Activated CD8-positive, alpha-beta memory T cell treated with anti-CD3 and anti-CD28 coated beads for 36 hours (primary cell): ENCODE measurements around the gene ABHD8. TPM values are rescaled to one million over a fixed set of nuclear protein-coding genes. Genes with fewer than 3 reads are reported as not detected.

Experiments
- CTCF ChIA-PET: fragments of 350-600 bp; sonication (Branson Sonifier 250); formaldehyde crosslinking; loops from one replicate; lab custom pipeline; 2021; ENCODE audit warnings: antibody characterized with exemption; lab: Charles Lee
- POLR2A ChIA-PET: fragments of 350-600 bp; sonication (Branson Sonifier 250); formaldehyde crosslinking; loops from one replicate; lab custom pipeline; 2021; ENCODE audit warnings: antibody characterized with exemption; lab: Charles Lee
- total RNA-seq, 2 experiments: library from RNA; stranded (reverse); gene quantifications; one replicate each; pipeline ENCODE4 v1.2.3, GENCODE V29; 2021

Gene ABHD8
- total RNA-seq, 2 experiments from 2014 or later = 4.9 to 5.6 TPM

DNA sequence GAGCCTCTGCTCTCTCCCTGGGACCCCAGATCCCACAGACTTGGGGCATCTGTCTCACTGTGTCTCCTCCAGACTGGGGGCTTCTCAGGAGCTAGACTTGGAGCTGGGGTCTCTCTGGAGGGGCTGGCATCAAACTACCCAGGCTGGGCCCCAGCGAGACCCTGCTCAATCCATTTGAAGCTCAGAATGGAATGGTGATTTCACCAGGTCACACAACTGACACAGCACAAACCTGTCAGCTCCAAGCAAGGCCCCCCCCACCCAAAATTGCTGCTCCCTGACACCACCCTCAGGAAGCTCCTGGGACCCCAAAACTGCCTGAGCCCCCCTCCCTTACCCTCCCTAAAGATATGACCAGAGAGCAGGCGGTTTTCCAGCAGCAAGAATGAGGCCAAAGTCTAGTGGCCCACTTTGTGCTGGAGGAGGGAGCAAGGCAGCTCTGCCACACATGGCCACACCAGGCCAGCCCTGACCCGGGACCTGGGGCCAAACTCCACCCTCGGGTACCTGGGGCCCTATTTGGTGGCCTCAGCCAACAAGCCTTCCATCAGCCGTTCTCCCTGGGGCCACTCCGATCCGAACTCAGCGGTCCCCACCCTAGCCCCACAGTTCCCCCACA lies 59.9 kb downstream of the ABHD8 start:
- CTCF ChIA-PET = interaction anchor here (0.7 to 1.2 kb wide), 2 partner anchors 17 to 176 kb away, joined by 3 to 5 read pairs; no protein-coding TSS in a partner anchor
- POLR2A ChIA-PET = no interaction called here

DNA sequence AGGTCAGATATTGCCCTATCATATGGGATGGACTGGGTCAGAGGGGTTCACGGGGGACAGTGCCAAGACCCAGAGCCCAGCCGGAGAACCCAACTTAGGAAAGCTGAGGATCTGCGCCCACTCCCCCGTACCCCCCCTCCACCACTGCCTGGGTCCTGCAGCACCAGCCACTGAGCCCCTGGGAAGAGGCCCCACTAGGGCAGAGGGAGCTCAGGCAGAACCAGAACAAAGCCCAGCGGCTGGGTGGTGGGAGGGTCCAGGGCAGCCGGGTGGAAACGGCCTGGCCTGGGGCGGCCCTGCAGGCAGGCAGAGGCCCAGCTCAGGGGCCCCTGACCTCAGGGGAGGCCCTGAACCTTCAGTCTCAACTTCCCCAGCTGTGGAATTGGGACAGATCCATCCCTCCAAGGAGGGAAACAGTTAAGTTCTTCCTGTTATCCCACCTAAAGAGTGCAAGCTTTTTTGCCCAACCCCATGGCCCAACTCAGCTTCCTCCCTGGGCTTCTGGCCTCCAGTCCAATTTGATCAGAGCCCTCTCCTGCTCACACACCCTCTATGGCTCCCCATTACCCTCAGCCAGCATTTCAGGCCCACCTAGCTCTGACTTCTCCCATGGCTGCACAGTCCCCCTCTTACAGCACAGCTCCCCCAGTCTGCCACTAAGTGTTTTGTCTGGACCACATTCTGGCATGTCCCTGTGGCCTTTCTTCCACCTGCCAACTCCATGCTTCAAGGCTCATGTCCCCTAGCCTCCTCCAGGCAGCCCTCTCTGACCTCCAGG lies 60.6 kb downstream of the ABHD8 start:
- ChIA-PET CTCF (interaction anchor here (1.2 to 1.7 kb wide), 2 partner anchors 18 to 176 kb away, joined by 3 to 5 read pairs; no protein-coding TSS in a partner anchor), POLR2A (no interaction called here)

Other genes starting within 250 kb of the ABHD8 start
- gene HAUS8, start 228.0 kb downstream of the ABHD8 start, total RNA-seq = 10 to 100 TPM; 33.8 TPM
- gene MYO9B, start 227.6 kb downstream of the ABHD8 start, total RNA-seq = 100 to 1,000 TPM; 100 to 105 TPM
- 10 to 100 TPM; 25.7 to 26.4 TPM for gene USE1, start 88.1 kb downstream of the ABHD8 start, total RNA-seq
- 10 to 100 TPM; 20.4 to 22.9 TPM for gene OCEL1, start 77.2 kb downstream of the ABHD8 start, total RNA-seq
- 10 to 100 TPM in 1 of 2 experiments, 1 to 10 TPM in 1; 9.7 to 10.3 TPM for gene NR2F6, start 57.5 kb downstream of the ABHD8 start, total RNA-seq
- under 1 TPM in 1 of 2 experiments, not detected in 1; 0.06 TPM for gene USHBP1, start 38.7 kb downstream of the ABHD8 start, total RNA-seq
- 100 to 1,000 TPM; 129 to 131 TPM for gene BABAM1, start 36.0 kb downstream of the ABHD8 start, total RNA-seq
- 10 to 100 TPM; 20.6 to 21.0 TPM for gene ANKLE1, start 21.5 kb downstream of the ABHD8 start, total RNA-seq
- 100 to 1,000 TPM; 126 to 132 TPM for gene MRPL34, start 2.4 kb upstream of the ABHD8 start, total RNA-seq
- 10 to 100 TPM; 44.1 to 45.9 TPM for gene DDA1, start 6.1 kb upstream of the ABHD8 start, total RNA-seq
- 1 to 10 TPM; 3.2 TPM for gene ANO8, start 31.4 kb upstream of the ABHD8 start, total RNA-seq
- gene GTPBP3, start 34.1 kb upstream of the ABHD8 start, total RNA-seq = 10 to 100 TPM; 55.8 to 56.8 TPM
- not detected for gene PLVAP, start 73.9 kb upstream of the ABHD8 start, total RNA-seq
- gene CCDC194, start 90.8 kb upstream of the ABHD8 start, total RNA-seq = 1 to 10 TPM; 1.3 to 1.4 TPM
- 100 to 1,000 TPM; 121 to 126 TPM for gene BST2, start 102.2 kb upstream of the ABHD8 start, total RNA-seq
- gene MVB12A, start 116.6 kb upstream of the ABHD8 start, total RNA-seq = 10 to 100 TPM; 36.1 to 38.2 TPM
- not detected for gene TMEM221, start 145.2 kb upstream of the ABHD8 start, total RNA-seq
- gene NXNL1, start 157.5 kb upstream of the ABHD8 start, total RNA-seq = not detected
- gene SLC27A1, start 167.1 kb upstream of the ABHD8 start, total RNA-seq = 1 to 10 TPM; 2.5 to 3.2 TPM
- gene PGLS, start 208.2 kb upstream of the ABHD8 start, total RNA-seq = 10 to 100 TPM; 57.9 to 61.9 TPM